HG03135 (cell line): ENCODE measurements around the gene PSAT1.

Source experiments
- ATAC-seq: cut with Tn5 transposase; IDR thresholded peaks from one replicate; pipeline ENCODE4 v1.9.1; 2021; ENCODE audit warnings: mild to moderate bottlenecking, moderate library complexity; ENCODE audit not compliant: unreplicated experiment

The PSAT1 gene

DNA sequence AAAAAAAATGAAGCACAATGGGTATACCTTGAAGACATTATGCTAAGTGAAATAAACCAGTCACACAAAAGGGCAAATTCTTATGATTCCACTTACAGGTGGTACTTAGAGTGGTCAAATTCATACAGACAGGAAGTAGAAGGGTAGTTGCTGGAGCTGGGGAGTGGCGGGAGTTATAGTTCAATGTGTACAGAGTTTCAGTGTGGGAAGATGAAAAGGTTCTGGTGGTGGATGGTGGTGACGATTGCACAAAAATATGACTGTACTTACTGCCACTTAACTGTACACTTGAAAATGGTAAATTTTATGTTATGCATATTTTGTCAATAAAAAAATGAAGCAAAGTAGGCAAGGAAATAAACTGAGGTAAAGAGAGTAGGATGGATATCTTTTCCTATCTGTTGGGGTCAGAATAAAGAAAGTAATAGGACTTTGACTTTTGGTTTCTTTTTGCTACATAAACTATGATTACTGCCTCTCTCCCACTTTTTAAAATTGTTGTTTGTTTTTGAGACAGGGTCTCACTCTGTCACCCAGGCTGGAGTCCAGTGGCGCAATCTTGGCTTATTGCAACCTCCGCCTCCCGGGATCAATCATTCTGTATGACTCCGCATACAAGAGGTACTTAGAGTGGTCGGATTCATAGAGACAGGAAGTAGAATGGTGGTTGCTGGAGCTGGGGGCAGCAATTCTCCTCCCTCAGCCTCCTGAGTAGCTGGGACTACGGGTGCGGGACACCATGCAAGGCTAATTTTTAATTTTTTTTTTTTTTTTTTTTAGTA lies 4.0 kb upstream of the PSAT1 start:
- no peak for ATAC-seq

DNA sequence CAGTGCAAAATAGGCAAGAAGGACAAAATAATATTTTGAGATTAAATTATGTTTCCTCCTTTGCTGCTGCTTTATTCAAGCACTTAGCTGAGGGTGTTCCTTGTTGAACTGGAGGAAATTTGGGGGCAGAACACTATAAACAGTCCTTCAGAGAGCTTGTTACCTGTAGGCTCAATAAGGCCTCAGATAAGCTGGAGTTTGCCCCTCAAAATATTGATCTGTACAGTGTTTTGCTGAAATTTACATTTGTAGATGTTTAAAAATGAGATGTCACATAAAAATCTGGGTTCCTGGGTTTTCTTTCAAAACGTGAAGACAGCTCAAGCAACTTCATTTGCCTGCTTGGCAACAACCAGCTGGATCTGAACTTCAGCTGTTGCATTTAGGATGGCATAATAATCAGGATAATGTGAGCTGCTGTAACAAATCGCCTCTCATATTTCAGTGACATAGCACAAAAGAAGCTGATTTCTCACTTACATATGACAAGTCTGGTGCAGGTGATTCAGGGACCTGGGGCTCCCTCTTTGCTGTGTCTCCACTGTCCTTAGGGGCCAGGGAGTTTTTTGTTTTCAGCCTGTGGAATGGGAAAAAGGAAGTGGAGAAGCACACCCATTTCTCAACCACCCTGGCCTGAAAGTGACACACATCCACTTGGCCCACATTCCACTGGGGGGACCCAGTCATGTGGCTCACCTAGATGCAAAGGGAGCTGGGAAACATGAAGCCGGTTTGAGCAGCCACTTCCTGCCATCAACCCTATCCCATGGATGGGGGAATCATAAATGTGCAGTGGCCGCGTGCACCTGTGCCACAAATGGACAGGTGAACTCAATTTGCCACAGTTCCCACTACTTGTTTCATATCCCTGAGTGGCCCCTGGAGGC lies 2.4 kb upstream of the PSAT1 start:
- no peak for ATAC-seq

DNA sequence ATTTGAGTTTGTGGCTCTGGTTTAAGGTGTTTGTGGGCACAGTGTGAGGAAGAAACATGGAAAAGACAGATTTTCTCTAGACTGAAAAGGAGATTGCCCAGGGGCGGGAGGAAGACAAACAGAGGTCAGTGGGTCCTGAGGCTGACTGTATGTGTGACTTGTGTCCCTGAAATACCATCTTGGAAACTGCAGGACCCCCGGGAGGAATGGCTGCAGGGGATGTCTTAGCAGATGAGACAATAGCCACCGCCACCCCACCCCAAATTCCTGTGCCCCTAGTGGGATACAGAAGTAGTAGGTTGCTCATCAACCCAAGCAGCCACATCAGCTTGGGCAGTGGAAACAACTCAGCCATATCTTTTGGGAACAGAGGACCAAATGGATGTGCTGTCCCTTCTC lies 1.7 kb upstream of the PSAT1 start:
- ATAC-seq = no peak

DNA sequence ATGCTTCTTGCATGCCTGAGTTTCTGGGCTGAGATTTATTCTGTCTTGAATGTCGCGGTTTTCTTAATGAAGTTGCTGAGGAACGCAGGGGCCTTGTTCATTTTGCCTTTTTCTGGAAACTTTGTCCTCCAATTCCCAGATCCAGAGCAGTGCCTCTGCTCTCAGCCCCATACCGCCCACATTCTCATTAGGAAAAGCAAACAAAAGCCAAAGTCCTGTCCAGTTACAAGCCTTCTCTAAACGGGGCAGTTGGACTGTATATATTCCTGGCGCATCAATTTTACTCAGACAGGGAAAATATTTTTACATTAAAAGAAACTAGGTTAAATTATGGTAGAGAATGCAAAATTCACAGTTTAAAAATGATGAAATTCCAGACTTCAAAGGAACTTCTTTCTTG lies 1.2 kb upstream of the PSAT1 start:
- no peak for ATAC-seq

DNA sequence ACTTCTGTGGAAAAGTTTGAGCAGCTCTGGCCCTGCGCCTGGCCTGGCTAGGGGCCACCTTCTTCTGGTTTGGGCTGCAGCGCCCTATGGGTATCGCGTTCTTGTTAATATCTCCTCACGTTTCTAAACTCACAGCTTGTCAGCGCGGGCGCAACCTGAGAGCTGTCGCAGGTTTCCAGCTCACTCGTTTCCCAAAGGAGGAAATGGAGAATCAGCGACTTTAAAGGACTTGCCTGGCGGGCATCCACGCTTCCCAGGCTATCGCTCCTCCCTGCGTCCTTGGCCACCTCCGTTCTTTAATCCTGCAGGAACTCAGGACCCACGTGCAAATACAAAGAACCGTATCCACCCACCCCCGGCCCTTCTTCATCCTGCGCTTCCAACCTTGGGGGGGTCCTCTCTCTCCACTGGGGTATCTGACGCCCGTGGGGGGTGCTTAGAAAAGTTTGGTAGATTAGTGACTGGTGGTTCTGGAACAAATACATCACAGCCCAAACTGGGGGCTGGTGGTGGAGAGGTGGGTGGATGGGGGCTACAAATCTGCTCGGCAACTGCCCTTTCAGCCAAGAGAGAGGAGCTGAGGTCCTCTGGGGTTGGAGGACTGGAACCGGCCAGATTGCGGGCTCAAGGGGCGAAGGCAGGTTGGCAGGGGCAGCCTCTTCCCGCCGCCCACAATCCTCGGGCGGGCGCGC lies 578 bp upstream of the PSAT1 start:
- no peak for ATAC-seq

DNA sequence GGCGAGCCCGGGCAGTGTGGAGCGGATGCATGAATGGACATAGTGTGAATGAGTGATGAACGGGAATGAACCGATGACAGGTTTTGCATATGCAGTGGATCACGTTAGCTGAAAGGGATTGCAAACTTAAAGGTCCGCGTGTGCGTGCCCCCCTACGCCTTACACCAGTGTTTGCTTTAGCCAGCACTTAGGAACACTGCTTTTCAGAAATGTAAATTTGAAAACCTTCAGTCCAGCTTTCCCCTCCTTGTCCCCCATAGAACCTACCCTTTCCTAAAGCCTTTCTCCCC lies 692 bp downstream of the PSAT1 start:
- ATAC-seq = no peak

DNA sequence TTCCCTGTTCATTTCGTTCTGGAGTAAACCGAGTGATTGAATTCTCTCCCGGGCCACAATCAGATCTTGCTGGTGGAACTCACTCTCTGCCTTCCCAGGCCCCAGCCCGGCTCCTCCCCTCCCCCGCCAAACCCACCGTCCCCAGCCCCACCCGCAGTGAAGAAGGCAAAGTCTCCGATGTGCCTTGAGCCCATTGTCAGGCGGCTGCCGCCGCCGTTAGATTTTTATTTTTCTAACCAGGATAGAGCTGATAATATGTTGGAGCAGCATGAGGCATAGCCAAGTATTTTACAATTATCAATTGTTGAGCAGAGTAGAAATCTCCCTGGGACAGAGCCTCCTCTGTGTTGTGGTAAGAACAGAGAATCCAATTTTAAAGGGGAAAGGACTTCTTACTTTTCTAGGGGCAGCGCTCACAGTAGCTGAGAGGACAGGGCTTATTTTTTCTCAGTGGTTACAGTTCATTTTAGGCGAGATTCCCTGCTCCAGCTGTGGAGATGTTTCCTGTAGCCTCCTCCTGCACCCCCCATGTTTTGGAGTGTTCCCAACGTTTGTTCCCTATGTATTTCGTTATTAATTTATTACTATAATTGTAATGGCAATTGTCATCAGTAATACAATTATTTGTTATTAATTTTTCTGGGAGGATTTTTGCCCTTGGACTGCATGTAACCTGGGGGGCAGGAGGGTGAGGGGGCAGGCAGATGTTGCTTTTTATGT lies 1.3 kb downstream of the PSAT1 start:
- no peak for ATAC-seq

DNA sequence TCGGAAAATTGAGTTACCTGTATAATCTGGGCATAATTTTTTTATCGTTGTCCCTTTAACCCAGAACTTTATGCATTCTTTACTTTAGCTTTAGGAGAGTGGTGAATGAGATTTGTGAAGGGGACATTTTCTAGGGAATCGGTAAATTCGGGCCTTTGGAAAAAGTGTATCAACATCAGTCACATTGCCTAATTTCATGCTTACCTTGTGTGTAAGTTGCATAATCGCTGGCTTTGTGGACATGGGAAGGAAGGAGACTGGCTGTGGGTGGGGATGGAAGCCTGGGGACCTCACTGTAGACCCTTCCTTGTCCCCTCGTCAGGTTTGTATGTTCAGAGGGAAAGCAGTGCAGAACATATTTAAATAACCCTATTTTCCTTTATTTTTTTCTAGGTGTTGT lies 3.3 kb downstream of the PSAT1 start:
- no peak for ATAC-seq

DNA sequence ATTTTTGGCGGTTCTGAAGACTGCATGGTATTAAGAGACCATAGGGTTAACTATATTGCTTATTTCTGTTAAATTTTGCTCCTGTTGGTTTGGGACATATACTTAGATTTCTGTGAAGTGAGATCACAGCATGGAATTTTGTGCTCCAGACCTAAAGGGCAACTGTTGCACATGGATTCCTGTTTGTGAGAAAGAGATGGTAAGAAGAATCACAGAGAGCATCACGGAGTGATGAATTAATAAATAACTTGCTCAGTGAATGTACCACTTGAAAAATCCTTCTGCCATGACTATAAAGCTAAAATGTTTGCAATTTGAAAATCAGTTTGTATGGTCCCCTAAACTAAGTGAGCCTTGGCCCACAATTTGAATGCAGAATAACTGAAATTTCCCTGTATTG lies 4.5 kb downstream of the PSAT1 start:
- ATAC-seq = no peak

DNA sequence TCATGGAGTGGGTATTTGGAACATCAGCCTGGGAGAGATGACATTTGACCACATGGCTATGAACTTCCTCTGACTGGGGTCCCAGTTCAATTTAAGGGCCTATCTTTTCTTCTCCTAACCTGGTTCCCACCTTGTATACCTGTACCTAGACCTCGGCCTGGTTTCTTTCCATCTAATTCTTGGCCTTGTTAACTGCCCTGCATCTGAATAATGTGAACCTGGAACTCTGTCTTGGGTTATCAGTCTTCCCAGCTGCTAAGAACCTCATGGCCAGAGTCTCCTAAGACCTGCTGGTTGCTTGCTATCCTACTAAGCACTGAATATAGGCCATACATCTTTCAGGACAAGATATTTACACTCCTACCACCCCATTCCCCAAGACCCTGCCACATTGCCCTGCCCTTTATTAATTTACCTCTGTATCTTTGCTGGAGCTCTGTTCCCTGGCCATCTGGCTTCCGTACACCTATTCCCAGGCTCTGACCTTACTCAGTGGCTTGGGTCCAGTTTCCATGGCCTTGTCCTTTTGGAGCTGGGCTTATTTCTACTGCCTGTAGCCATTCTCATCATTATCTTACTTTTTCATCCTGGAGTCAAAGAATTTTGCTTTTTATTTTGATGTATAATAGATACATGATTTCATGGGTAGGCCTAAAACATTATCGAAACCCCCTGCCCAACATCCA lies 6.6 kb downstream of the PSAT1 start:
- no peak for ATAC-seq

DNA sequence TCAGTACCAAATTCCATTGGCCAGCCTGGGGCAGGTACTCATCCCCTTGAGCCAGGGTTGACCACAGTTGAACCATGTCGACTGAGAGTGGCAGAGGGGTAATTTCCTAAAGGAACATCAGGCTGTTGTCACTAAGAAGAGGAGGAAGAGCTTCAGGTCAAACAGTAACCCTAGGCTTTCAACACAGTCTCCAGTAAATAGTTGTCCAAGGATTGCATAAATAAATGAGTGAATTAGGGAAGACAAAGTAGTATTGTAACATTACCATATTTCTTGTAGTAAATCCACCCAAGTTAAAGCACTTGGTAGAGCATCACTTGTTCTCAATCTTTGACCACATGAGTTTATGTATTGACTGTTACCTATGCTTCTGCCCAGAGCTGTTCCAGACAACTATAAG lies 7.4 kb downstream of the PSAT1 start:
- ATAC-seq = no peak

DNA sequence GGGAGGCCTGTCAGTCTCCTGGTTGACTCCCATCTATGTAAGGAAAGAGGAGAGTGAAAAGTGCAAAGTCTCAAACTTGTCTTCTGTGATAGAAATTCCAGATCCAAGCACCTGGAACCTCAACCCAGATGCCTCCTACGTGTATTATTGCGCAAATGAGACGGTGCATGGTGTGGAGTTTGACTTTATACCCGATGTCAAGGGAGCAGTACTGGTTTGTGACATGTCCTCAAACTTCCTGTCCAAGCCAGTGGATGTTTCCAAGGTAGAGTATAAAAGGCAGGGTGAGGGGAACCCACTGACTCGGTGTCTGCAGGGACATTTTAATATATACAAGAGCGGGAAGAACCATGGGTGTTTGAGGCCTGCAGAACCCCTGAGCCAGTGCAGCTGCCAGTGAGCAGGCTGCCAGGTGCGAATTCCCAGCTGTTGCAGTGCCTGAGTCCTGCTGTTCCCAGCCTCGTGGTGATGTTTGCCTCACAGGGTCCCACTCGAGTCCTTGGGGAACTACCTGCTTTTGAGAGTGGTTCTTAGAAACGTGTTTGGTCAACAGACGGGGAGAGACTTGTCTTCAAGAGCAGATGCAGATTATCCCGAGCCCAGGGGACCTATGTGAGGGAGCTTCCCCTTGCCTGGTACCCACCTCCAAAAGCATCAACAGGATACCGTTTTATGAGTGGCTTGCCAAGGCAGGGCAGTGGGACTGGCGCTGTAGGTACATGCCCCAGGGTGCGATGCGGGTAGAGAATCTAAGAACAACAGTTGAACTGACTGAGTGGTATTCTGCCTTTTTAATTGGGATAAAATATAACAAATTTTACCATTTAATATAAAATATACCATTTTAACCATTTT lies 9.5 kb downstream of the PSAT1 start:
- no peak for ATAC-seq

DNA sequence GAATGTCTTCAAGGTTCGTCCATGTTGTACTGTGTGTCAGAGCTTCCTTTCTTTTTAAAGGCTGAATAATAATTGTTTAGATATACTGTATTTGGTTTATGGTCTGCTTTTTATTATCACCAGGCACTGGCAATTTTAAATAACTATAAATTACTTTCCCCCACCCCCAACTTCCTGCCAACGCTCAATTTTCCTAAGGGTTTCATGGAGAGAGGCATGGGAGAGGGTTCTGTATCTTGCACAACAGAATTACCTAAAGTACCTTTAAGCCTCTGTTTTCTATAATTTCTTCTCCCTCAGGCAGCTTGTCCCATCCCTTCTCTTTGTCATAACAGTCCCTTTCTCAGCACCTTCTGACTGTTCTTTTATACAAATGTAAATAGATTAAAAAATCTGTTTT lies 10.4 kb downstream of the PSAT1 start:
- ATAC-seq = no peak

DNA sequence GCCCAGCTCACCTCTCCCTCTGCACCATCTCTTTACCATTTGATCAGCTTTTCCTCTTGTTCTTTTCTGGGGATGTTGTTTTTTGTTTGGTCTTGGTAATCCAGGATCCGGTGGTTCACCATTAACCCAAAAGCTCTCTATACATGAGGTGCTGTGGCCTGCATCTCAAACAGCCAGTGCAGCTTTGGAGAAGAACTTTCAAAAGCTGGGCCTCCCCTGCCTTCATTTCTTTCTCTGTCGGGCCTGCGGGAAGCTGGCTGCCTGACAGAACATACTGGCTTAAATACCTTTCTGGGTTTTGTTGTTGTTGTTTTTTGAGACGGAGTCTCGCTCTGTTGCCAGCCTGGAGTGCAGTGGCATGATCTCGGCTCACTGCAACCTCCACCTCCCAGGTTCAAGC lies 12.1 kb downstream of the PSAT1 start:
- ATAC-seq = no peak

DNA sequence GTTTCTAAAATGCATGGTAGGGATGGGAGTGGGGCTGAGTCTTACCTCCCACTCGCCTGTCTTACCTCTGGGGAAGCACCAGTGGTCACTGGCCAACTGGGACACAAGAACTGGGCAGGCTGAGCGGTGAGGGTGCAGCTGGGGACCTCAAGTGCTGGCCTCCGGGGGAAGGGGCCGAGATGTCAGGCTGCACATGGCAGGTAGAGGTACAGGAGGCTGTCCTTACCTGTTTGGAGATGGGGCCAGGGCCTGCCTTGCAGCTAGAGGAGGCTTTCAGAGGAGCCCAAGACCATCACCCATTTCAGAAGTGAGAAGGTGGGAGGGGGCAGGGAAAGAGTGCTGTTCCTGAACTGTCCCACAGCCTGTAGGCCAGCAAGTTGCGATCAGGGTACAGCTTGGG lies 14.2 kb downstream of the PSAT1 start:
- no peak for ATAC-seq

DNA sequence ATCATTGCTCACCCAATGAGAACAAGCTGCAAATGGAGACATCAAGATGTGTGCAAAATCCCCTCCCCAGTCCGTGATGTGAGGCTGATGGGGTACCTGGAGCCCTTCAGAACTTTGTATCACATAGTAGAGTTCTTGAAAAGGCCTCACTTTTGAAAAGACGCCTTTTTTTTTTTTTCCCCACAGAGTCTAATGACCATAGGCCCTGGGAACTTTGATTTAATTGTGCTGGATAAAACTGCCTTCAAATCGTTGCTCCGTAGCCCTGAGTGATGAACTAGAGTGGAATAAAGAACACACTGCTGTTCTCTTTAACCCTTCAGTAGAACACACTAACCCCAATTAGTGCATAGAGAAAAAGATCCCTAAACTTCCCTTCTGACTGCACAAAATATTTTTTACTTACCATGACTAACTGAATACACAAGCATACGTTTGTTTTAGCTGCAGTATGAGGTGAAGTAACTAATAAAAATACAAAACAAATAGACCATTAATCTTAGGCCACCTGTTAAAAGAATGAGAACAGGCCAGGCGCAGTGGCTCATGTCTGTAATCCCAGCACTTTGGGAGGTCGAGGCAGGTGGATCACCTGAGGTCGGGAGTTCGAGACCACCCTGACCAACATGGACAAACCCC lies 15.1 kb downstream of the PSAT1 start:
- no peak for ATAC-seq

DNA sequence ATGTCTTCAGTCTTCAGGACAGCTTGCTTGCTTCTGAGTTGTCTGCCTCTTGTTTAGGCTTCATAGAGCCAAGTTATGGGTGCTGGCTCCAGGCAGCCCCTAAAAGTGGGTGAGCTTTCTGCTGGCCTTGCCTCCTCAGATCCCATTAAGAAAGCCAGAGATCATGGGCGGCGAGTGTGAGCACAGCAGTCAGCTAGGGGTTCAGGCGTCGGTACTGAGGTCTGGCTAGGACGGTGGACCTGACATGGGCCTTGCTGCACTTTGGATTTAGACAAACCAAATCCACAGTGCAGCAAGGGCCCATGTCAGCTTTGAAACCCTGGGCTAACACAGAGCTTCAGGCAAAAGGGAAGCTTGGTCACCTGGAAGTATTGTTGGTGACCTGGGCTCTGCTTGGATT lies 17.6 kb downstream of the PSAT1 start:
- no peak for ATAC-seq

DNA sequence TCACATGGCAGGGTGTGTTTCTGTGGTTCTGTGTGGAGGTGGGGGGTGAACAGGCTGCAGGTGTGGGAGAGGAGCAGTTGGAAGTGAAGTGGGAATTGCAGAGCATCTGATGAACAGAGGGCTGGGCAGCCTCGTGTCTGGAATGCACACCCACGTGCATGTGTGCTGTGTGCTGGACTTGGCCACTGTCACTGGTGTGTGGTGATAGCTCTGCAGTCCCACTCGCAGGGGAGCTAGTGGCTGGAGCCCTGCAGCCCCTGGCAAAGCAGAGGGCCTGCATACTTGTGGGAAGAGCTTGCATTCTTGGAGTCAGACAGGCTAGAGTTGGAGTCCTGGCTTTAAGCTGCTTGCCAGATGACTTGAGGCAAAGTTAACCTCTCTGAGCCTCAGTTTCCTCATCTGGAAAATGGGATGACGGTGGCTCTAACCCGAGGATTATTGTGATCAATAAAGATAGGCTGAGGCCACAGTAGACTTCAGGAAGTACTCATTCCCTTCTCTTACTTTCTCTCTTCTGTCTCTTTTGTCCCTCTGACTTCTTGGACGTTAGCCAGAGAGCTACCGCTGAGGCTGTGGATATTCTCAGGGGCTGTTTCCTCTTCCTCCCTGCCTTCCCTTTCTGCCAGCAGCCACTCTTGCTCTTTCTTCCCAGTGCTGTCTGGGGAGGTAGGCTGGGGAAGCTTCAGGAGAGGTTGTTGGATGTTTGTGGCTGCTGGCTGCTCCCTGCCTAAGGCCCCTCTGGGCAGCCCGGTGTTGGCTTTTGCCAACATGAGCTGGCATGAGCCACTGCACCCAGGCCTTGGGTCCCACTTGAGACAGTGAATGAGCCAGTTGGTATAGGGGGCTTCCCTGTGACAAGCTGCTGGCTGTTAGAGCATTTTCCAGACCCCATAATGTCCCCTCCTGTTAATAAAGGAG lies 18.3 kb downstream of the PSAT1 start:
- no peak for ATAC-seq
